IPS-15b (cell line): Measurements from ENCODE around the gene ARL15.

Experiments used
- H3K27me3 ChIP-seq: one replicate; pipeline ENCODE4 v1.6.1; 2013; ENCODE audit warnings: low read length; ENCODE audit not compliant: control insufficient read depth, insufficient read depth
- H3K36me3 ChIP-seq: one replicate; pipeline ENCODE4 v1.6.1; 2013; ENCODE audit warnings: low read length; ENCODE audit not compliant: control insufficient read depth, insufficient read depth
- H3K4me1 ChIP-seq: one replicate; pipeline ENCODE4 v1.6.1; 2013; ENCODE audit warnings: mild to moderate bottlenecking, low read length; ENCODE audit not compliant: control insufficient read depth, insufficient read depth
- H3K4me3 ChIP-seq: one replicate; pipeline ENCODE4 v1.5.1; 2013; ENCODE audit warnings: low read depth, low read length
- H3K9ac ChIP-seq: one replicate; pipeline ENCODE4 v1.6.1; 2013; ENCODE audit warnings: low read depth, mild to moderate bottlenecking, low read length
- H3K9me3 ChIP-seq: one replicate; pipeline ENCODE4 v1.6.1; 2013; ENCODE audit warnings: mild to moderate bottlenecking, low read length; ENCODE audit not compliant: control insufficient read depth, insufficient read depth

Gene ARL15

DNA sequence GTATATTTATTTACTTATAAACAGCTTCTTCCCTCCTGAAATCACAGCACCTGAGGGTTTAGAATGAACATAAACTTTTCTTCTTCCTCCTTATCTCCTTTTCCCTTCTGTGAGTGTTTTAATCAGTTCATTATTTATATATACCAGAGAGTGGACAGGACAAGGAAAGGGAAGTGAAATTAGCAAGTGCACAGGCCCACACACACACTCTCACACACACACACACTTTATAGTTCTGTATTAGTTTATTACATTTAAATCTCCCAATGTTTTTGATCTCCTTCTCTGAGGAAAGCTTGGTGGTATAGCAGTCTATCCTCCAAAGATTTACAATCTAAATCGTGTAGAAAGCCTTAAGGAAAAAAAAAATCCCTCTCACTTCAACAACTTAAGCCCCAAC is 396.4 kb downstream of the ARL15 start:
- H3K27me3 ChIP-seq, result no peaks in the 10 kb centered on the region
- H3K9ac ChIP-seq, result no peak overlapping the region
- H3K4me1 ChIP-seq, result no peaks in the 10 kb centered on the region
- H3K4me3 ChIP-seq, result no peak overlapping the region
- no peaks in the 10 kb centered on the region for H3K9me3 ChIP-seq
- H3K36me3 ChIP-seq, result no peaks in the 10 kb centered on the region

DNA sequence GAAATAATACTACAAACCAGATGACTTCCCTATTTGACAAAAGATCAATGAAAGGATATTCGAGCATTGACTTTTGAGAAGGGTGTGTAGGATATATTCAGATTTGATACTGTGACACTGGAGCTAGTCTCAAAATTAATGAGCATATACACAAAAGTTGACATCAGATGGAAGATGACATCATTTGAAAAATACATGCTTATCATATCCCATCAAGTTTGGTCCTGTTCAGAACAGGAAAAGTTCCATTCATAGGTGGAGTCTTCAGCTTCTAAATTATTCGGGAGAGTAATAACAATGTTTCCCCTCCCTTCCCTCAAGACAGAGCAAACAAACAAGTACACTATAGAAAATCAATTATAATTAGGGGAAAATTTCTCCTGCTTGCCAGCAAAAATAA is 401.6 kb downstream of the ARL15 start:
- Histone ChIP-seq H3K4me1 (no peaks in the 10 kb centered on the region), H3K36me3 (no peaks in the 10 kb centered on the region), H3K9me3 (no peaks in the 10 kb centered on the region), H3K4me3 (no peak overlapping the region), H3K9ac (no peak overlapping the region), H3K27me3 (no peaks in the 10 kb centered on the region)

DNA sequence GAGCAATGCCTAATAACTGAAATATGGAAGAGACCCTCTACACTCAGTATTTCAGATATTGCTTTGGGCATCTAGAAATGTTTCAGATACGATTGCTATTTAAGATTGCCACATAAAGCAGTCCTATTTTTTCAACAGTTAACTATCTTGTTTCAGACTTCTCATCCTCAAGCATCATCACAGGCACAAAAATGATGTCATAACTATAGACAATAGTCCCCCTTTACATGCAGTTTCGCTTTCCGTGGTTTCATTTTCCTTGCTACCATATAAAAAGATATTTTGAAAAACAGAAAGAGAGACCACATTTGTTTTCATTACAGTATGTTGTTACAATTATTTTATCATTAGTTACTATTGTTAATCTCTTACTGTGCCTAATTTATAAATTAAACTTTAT is 402.5 kb downstream of the ARL15 start:
- H3K4me1 ChIP-seq, result no peaks in the 10 kb centered on the region
- no peak overlapping the region for H3K9ac ChIP-seq
- H3K27me3 ChIP-seq, result no peaks in the 10 kb centered on the region
- H3K4me3 ChIP-seq, result no peak overlapping the region
- H3K9me3 ChIP-seq, result no peaks in the 10 kb centered on the region
- H3K36me3 ChIP-seq, result no peaks in the 10 kb centered on the region

DNA sequence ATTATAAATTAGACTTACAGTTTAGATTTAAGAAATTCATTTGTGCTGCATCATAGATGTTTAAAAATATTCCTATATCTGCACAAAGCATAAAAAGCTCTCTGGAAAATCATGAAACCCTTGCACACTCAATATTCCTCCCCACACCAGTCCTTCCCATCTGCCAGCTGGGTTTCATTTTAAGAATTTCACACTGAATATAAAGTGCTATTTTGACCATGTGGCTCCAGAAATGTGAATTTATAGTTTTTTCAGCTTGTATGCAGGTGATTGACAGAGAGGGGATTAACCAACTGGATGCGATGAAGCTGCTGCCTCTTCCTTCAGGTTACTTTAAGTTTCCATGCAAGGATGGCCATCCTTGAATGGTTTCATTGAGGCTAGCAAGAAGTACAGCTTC is 403.6 kb downstream of the ARL15 start:
- Histone ChIP-seq H3K4me3 (no peak overlapping the region), H3K27me3 (no peaks in the 10 kb centered on the region), H3K4me1 (no peaks in the 10 kb centered on the region), H3K9ac (no peak overlapping the region), H3K9me3 (no peaks in the 10 kb centered on the region), H3K36me3 (no peaks in the 10 kb centered on the region)

DNA sequence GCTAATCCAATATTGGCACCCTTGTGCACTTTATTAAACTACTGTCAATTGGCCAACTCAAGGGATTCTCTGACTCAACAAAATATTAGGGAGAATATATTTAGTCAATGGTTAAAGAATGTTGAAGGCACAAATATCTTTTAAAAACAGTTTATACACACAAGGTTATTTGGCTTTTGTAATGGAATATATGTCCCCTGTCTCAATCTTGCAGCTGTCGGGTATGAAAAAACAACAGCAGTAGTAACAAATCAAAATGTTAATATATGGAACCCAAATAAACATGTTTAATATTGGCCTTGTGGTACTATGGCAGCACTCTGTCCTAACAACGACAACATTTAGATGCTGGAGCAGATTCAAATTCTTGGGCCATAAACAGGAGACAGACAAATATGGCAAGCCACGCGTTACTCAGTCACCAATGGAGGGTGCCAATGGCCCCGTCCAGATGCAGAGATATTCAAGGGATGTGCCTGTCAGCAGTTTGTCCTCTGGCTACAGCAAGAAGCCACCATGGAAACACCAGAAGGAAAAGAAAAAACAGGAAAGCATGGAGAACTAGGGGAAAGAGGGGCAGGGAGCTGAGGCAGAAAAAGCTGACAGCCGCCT is 408.0 kb downstream of the ARL15 start:
- Histone ChIP-seq H3K27me3 (no peaks in the 10 kb centered on the region), H3K36me3 (no peaks in the 10 kb centered on the region), H3K4me1 (no peaks in the 10 kb centered on the region), H3K9ac (no peak overlapping the region), H3K4me3 (no peak overlapping the region), H3K9me3 (no peaks in the 10 kb centered on the region)

DNA sequence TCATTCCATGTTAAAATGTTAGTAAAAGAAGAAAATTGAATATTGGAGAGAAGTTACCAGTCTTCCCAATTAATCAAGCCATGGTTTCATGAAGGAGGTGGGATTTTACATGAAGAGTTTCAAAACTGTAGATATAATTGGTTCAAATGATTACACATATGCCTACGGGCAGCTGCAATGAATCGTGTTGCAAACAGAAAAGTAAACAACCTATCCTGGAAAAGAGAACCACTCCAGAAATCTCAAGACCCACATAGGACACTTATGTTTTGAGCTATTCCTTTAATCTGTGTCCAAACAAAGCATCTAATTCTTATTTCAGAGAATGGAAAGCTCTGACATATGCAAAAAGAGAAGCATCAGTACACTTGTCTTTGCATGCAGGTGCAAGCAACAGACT is 409.7 kb downstream of the ARL15 start:
- Histone ChIP-seq H3K4me3 (no peak overlapping the region), H3K9me3 (no peaks in the 10 kb centered on the region), H3K9ac (no peak overlapping the region), H3K27me3 (no peaks in the 10 kb centered on the region), H3K36me3 (no peaks in the 10 kb centered on the region), H3K4me1 (no peaks in the 10 kb centered on the region)

DNA sequence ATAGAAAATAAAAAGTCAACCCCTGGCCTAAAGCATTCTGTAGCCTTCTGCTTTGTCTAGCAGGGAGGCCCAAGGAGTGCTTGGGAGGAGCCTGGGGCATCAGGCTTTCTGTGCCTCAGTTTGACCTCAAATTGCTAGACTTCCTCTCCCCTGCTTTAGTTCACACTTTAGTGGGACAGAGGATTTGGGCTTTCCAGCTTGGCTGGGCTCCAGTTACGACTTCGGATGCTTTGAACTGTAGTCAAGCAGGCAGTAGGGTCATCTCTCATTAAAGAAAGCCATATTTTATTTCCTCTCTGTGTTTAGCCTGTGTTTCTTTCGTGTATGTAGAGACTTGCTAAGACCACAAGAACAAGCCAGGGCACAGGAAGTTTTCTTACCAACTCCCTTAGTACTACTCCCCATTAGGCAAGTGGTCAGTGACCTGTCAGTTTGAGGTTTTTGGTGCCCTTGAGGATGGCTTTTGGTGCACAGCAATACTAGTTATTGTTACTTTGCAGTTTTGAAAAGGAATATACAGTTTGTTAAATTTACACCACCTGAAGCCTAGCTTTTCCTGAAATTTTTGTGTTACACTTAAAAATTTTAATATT is 415.2 kb downstream of the ARL15 start:
- H3K9me3 ChIP-seq, result no peaks in the 10 kb centered on the region
- H3K4me3 ChIP-seq, result no peak overlapping the region
- no peak overlapping the region for H3K9ac ChIP-seq
- no peaks in the 10 kb centered on the region for H3K27me3 ChIP-seq
- no peaks in the 10 kb centered on the region for H3K4me1 ChIP-seq
- H3K36me3 ChIP-seq, result no peaks in the 10 kb centered on the region

DNA sequence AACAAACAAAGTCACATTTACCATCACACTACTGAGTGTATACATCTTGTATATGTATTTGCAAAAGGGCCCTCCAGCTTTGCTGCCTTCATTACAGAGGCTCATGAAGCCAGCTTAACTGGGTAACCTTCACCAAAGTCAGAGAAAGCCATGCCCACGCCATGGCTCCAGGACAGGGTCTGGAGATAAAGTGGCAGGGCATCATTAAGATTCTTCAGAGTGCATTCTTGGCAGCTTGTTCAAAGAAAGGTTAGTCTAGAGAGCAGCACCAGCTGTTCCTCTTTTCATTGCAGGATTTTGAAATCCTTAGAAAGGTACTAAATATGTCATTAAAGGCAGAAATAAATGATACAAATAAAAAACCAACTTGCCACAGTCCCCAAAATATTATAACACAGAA is 416.7 kb downstream of the ARL15 start:
- Histone ChIP-seq H3K9ac (no peak overlapping the region), H3K27me3 (no peaks in the 10 kb centered on the region), H3K4me3 (no peak overlapping the region), H3K36me3 (no peaks in the 10 kb centered on the region), H3K4me1 (no peaks in the 10 kb centered on the region), H3K9me3 (no peaks in the 10 kb centered on the region)

DNA sequence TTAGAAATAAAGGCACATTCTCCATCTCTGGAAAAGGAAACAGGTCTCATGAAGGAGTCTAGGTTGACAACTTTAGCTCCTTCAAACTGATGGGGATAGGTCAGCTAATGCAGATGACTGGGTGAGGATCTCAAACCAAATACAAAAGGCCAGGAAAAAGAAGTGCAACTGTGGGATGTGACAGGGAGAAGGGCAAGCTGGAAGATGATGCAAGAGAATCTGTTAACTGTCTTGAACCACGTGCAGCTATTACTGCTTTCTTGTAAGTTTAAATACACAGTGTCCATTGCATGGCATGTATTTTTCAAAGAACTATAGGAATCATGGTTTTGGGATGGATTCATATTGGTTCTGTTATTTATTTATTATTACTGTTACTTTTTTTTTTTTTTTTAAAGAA is 418.1 kb downstream of the ARL15 start:
- no peak overlapping the region for H3K9ac ChIP-seq
- H3K9me3 ChIP-seq, result no peaks in the 10 kb centered on the region
- H3K36me3 ChIP-seq, result no peaks in the 10 kb centered on the region
- H3K27me3 ChIP-seq, result no peaks in the 10 kb centered on the region
- H3K4me1 ChIP-seq, result no peaks in the 10 kb centered on the region
- H3K4me3 ChIP-seq, result no peak overlapping the region

DNA sequence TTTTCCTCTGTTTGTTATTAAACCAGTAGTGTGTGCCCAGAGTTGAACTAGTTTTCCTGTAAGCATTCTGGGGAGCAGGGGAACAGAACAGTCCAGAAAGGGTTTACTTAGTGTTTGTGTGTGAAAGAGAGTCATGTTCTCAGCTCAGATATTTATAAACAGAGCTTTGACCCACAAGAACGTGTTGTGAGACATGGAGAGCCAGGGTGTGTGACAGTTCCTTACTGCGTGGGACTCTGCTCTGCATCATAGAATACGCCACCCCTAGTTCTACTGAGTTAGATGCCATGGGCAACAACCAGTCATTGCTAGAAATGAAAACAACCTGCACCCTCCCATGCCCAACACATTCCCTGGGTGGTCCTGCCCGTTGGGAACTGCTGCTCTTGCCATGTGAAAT is 419.2 kb downstream of the ARL15 start:
- no peaks in the 10 kb centered on the region for H3K9me3 ChIP-seq
- H3K4me1 ChIP-seq, result no peaks in the 10 kb centered on the region
- H3K4me3 ChIP-seq, result no peak overlapping the region
- no peak overlapping the region for H3K9ac ChIP-seq
- H3K36me3 ChIP-seq, result no peaks in the 10 kb centered on the region
- H3K27me3 ChIP-seq, result no peaks in the 10 kb centered on the region

DNA sequence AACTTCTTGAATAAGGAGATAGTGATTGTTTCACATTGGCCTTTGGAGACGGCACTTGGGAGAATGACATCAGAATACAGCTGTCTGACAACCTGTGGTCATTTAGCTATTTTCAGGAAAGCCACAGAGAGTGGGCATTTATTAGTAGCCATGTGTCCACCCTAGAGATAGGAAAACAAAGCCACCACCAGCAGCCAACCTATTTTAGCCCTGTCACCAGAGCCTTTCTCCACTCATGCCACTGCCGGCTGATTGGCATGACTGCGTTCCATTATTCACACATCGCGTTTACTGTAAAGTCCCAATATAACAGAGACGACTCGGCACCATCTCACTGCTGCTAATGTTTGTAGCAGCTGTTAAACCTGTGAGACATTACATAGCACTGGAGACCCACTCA is 419.9 kb downstream of the ARL15 start:
- Histone ChIP-seq H3K4me1 (peaks cover 3% of the 10 kb centered on the region), H3K36me3 (no peaks in the 10 kb centered on the region), H3K27me3 (no peaks in the 10 kb centered on the region)

DNA sequence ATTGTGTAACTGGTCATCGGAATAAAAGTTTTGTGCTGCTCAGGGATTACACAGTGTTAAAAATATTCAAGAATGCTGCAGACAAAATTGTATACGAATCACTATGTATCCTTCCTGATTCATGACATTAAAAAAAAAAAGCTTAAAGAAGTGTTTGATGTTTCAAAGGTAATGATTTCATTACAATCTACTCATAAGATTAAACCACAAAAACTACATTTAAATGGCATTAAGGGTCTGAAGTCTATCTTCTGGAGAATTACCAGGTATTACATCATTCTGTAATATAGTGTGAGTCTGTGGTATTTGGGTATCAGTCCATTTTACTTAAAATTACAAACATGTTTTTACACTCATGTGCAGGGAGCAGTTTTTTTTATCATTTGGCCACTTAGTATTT is 425.5 kb downstream of the ARL15 start:
- H3K9ac ChIP-seq, result no peak overlapping the region
- peaks cover 22% of the 10 kb centered on the region for H3K4me1 ChIP-seq
- no peaks in the 10 kb centered on the region for H3K27me3 ChIP-seq
- H3K36me3 ChIP-seq, result no peaks in the 10 kb centered on the region
- no peak overlapping the region for H3K4me3 ChIP-seq
- no peaks in the 10 kb centered on the region for H3K9me3 ChIP-seq

More for the DNA sequence above, 419.9 kb downstream of the ARL15 start:
- Histone ChIP-seq H3K9ac (no peak overlapping the region), H3K4me3 (no peak overlapping the region), H3K9me3 (no peaks in the 10 kb centered on the region)
